GM21786 (cell line): ENCODE data around the gene MRPL17.
"Not testable (repeated sequence)": the region's sequence is repeated elsewhere in the genome, so short reads cannot be mapped to it uniquely, and the experiment has no call there.

Experiments used
- ATAC-seq: cut with Tn5 transposase; IDR thresholded peaks from one replicate; pipeline ENCODE4 v1.9.1; 2021; ENCODE audit not compliant: unreplicated experiment

The MRPL17 gene

GRCh38 chr11:6684068-6684467, 928 bp upstream of the MRPL17 start:
- ATAC-seq: not testable (repeated sequence)

GRCh38 chr11:6682591-6682935, 577 bp downstream of the MRPL17 start:
- ATAC-seq: no peak

GRCh38 chr11:6681949-6682348, 1.2 kb downstream of the MRPL17 start:
- no peak for ATAC-seq

GRCh38 chr11:6681505-6681904, 1.6 kb downstream of the MRPL17 start:
- no peak for ATAC-seq

- no peak for ATAC-seq
Observed at GRCh38 chr11:6677018-6677417, 6.1 kb downstream of the MRPL17 start.

GRCh38 chr11:6674862-6675261, 8.3 kb downstream of the MRPL17 start:
- no peak for ATAC-seq

- ATAC-seq: no peak
Observed at GRCh38 chr11:6674219-6674597, 8.9 kb downstream of the MRPL17 start.

- no peak for ATAC-seq
Observed at GRCh38 chr11:6673523-6674218, 9.5 kb downstream of the MRPL17 start.

GRCh38 chr11:6671991-6672390, 11.1 kb downstream of the MRPL17 start:
- ATAC-seq: no peak

- no peak for ATAC-seq
Observed at GRCh38 chr11:6670202-6670830, 12.8 kb downstream of the MRPL17 start.

GRCh38 chr11:6667733-6668374, 15.3 kb downstream of the MRPL17 start:
- ATAC-seq: peak; percentile 76

GRCh38 chr11:6666302-6667183, 16.6 kb downstream of the MRPL17 start:
- no peak for ATAC-seq

- no peak for ATAC-seq
Observed at GRCh38 chr11:6664551-6664950, 18.6 kb downstream of the MRPL17 start.

- no peak for ATAC-seq
Observed at GRCh38 chr11:6663794-6664469, 19.2 kb downstream of the MRPL17 start.

GRCh38 chr11:6660712-6661111, 22.4 kb downstream of the MRPL17 start:
- ATAC-seq: peak; percentile 69

- ATAC-seq: no peak
Observed at GRCh38 chr11:6658647-6659046, 24.5 kb downstream of the MRPL17 start.

- no peak for ATAC-seq
Observed at GRCh38 chr11:6657346-6657745, 25.8 kb downstream of the MRPL17 start.

GRCh38 chr11:6656936-6657335, 26.2 kb downstream of the MRPL17 start:
- no peak for ATAC-seq

- no peak for ATAC-seq
Observed at GRCh38 chr11:6656584-6656915, 26.6 kb downstream of the MRPL17 start.

GRCh38 chr11:6655790-6656583, 27.2 kb downstream of the MRPL17 start, which contains the start of gene DCHS1:
DCHS1 (minus strand) TSS chr11:6655809; CDS start chr11:6641613, 14,196 bp downstream.
- ATAC-seq: no peak
